ENCODE measurements around the gene MEIKIN.

The MEIKIN gene

GRCh38 chr5:131986161-131986912 lies 40.9 kb upstream of the MEIKIN start:
- Histone ChIP-seq H3K4me3 (ENCODE audit: low read depth, low read length) (no peak overlapping the region), H3K4me2 (ENCODE audit: low read length) (no peak overlapping the region), H3K9ac (no peak overlapping the region), H3K4me1 (no peaks in the 10 kb centered on the region), H3K9me3 (ENCODE audit: control insufficient read depth, low read length) (no peaks in the 10 kb centered on the region), H2AFZ (no peak overlapping the region), H3K79me2 (no peaks in the 10 kb centered on the region), H3K36me3 (ENCODE audit: control insufficient read depth, insufficient read depth, low read length) (no peaks in the 10 kb centered on the region), H3K27me3 (ENCODE audit: control insufficient read depth, insufficient read depth, low read length) (no peaks in the 10 kb centered on the region), H3K27ac (no peak overlapping the region)
- TF ChIP-seq, protein P1, sequence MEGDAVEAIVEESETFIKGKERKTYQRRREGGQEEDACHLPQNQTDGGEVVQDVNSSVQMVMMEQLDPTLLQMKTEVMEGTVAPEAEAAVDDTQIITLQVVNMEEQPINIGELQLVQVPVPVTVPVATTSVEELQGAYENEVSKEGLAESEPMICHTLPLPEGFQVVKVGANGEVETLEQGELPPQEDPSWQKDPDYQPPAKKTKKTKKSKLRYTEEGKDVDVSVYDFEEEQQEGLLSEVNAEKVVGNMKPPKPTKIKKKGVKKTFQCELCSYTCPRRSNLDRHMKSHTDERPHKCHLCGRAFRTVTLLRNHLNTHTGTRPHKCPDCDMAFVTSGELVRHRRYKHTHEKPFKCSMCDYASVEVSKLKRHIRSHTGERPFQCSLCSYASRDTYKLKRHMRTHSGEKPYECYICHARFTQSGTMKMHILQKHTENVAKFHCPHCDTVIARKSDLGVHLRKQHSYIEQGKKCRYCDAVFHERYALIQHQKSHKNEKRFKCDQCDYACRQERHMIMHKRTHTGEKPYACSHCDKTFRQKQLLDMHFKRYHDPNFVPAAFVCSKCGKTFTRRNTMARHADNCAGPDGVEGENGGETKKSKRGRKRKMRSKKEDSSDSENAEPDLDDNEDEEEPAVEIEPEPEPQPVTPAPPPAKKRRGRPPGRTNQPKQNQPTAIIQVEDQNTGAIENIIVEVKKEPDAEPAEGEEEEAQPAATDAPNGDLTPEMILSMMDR (IDR thresholded peaks at IDR 0.05) = no peak

DNA sequence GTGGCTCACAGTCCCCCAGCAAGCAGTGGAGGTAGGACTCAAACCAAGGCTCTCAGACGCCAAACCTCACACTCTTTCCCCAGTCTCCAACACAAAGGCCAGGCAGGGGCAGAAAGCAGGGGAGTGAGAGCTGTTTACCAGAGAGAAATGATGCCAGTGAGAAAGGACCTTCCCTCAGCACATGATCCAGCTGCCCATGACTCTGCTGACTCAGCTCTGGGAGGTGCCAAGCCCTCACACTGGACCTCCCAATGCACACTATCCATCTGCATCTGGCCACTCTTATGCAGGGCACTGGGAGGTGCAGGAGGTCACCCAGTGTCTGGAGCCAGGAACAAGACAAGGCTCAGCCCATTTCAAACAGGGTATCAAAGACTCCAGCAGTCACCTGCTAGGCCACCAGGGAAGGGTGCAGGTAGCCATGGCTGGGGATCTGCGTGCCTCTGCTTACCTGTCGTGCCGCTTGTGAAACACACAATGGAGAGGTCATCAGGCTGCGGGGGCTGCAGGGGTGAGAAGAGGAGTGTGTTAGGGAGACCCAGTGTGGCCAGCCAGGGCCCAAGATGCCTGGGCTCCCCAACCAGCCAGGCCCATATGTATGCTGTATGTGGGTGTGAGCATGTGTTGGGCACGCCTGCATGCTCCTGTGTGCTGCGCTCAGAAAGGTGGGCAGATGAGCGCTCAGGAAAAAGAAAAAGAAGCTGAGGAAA lies 39.6 kb upstream of the MEIKIN start:
- Histone ChIP-seq H3K4me3 (ENCODE audit: low read depth, low read length) (no peak overlapping the region), H3K9ac (no peak overlapping the region), H3K27me3 (ENCODE audit: control insufficient read depth, insufficient read depth, low read length) (no peaks in the 10 kb centered on the region), H3K4me1 (no peaks in the 10 kb centered on the region), H3K9me3 (ENCODE audit: control insufficient read depth, low read length) (no peaks in the 10 kb centered on the region), H2AFZ (no peak overlapping the region), H3K4me2 (ENCODE audit: low read length) (no peak overlapping the region), H3K36me3 (ENCODE audit: control insufficient read depth, insufficient read depth, low read length) (no peaks in the 10 kb centered on the region), H3K79me2 (no peaks in the 10 kb centered on the region), H3K27ac (no peak overlapping the region)
- TF ChIP-seq, protein P1 (IDR thresholded peaks at IDR 0.05) = no peak

DNA sequence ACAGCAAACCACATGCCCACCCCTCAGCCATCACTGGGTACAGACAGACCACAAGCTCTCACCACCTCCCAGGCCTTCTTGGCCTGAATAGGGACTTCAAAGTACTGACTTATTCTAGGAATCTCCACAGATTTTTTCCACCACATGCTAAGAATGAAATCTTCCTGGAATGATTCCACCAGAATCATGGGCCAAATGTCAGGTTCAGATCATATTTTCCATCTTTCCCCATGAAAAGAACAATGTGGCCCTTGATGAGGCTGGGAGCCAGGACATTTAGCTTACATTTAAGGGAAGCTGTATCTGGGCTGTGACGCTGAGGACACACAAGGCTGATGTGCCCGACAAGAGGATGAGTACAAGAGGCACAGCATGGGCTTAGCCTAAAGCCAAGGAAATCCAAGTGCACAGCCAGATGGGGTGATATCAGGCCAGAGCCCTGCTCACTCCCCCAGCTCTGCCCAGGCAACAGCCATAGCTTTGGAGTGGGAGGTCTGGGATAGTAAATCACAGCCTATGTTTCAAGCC lies 37.8 kb upstream of the MEIKIN start:
- no peaks in the 10 kb centered on the region for H3K4me1 ChIP-seq
- no peaks in the 10 kb centered on the region for H3K36me3 ChIP-seq (ENCODE audit: control insufficient read depth, insufficient read depth, low read length)
- no peak overlapping the region for H3K4me3 ChIP-seq (ENCODE audit: low read depth, low read length)
- H3K79me2 ChIP-seq = no peaks in the 10 kb centered on the region
- TF ChIP-seq, protein P1 (IDR thresholded peaks at IDR 0.05) = no peak
- no peaks in the 10 kb centered on the region for H3K9me3 ChIP-seq (ENCODE audit: control insufficient read depth, low read length)
- H3K4me2 ChIP-seq (ENCODE audit: low read length) = no peak overlapping the region
- no peak overlapping the region for H3K9ac ChIP-seq
- H2AFZ ChIP-seq = no peak overlapping the region
- no peaks in the 10 kb centered on the region for H3K27me3 ChIP-seq (ENCODE audit: control insufficient read depth, insufficient read depth, low read length)
- no peak overlapping the region for H3K27ac ChIP-seq

GRCh38 chr5:131981516-131981915 lies 36.1 kb upstream of the MEIKIN start:
- H3K4me3 ChIP-seq (ENCODE audit: low read depth, low read length) = no peak overlapping the region
- H3K9me3 ChIP-seq (ENCODE audit: control insufficient read depth, low read length) = no peaks in the 10 kb centered on the region
- no peaks in the 10 kb centered on the region for H3K27me3 ChIP-seq (ENCODE audit: control insufficient read depth, insufficient read depth, low read length)
- no peak overlapping the region for H3K4me2 ChIP-seq (ENCODE audit: low read length)
- H3K4me1 ChIP-seq = no peaks in the 10 kb centered on the region
- no peaks in the 10 kb centered on the region for H3K36me3 ChIP-seq (ENCODE audit: control insufficient read depth, insufficient read depth, low read length)
- H2AFZ ChIP-seq = no peak overlapping the region
- H3K79me2 ChIP-seq = no peaks in the 10 kb centered on the region
- TF ChIP-seq, protein P1 (IDR thresholded peaks at IDR 0.05) = no peak
- H3K27ac ChIP-seq = no peak overlapping the region
- H3K9ac ChIP-seq = no peak overlapping the region
